Osteoblast (primary cell): Measurements from ENCODE around the gene ANKRD29. TPM values are rescaled to one million over a fixed set of nuclear protein-coding genes. Genes with fewer than 3 reads are reported as not detected.

ENCODE experiments used
- DNase-seq: peaks from one replicate; pipeline ENCODE4 v3.0.0; 2011; ENCODE audit warnings: low spot score, mixed read lengths; ENCODE audit not compliant: insufficient read length; ENCODE audit errors: missing footprints
- H2AFZ ChIP-seq: 2 replicates; pipeline ENCODE4 v1.6.0; 2011; ENCODE audit warnings: mild to moderate bottlenecking, low read length
- H3K27ac ChIP-seq: 2 replicates; pipeline ENCODE4 v1.5.1; 2011; ENCODE audit warnings: mild to moderate bottlenecking, low read depth, low read length, moderate library complexity
- H3K27me3 ChIP-seq: 2 replicates; pipeline ENCODE4 v1.6.0; 2012; ENCODE audit warnings: mild to moderate bottlenecking, control low read depth, inconsistent platforms, low read length, moderate library complexity; ENCODE audit not compliant: insufficient read depth
- H3K36me3 ChIP-seq: 2 replicates; pipeline ENCODE4 v1.5.1; 2011; ENCODE audit warnings: mild to moderate bottlenecking, low read length, control low read depth, moderate library complexity; ENCODE audit not compliant: insufficient read depth
- H3K4me1 ChIP-seq: 2 replicates; pipeline ENCODE4 v1.5.1; 2011; ENCODE audit warnings: mild to moderate bottlenecking, low read length, control low read depth, moderate library complexity; ENCODE audit not compliant: insufficient read depth
- H3K4me2 ChIP-seq: 2 replicates; pipeline ENCODE4 v1.6.0; 2011; ENCODE audit warnings: mild to moderate bottlenecking, low read length; ENCODE audit not compliant: insufficient read depth
- H3K4me3 ChIP-seq: fragments of 200-600 bp; sonication (generic); 3 replicates; pipeline ENCODE4 v1.5.1; 2012; ENCODE audit warnings: mild to moderate bottlenecking, low read length, inconsistent platforms; ENCODE audit not compliant: insufficient read depth
- H3K79me2 ChIP-seq: 2 replicates; pipeline ENCODE4 v1.6.0; 2012; ENCODE audit warnings: mild to moderate bottlenecking, low read length, control low read depth, inconsistent platforms; ENCODE audit not compliant: insufficient read depth
- H3K9me3 ChIP-seq: 2 replicates; pipeline ENCODE4 v1.5.1; 2011; ENCODE audit warnings: low read depth, low read length, control low read depth
- H4K20me1 ChIP-seq: 2 replicates; pipeline ENCODE4 v1.6.0; 2012; ENCODE audit warnings: mild to moderate bottlenecking, low read length, control low read depth; ENCODE audit not compliant: insufficient read depth
- total RNA-seq: library from RNA; depleted of rRNA; stranded (reverse); fragments of >200 nt; gene quantifications from 2 replicates; pipeline ENCODE4 v1.2.3, GENCODE V29; 2012
- TF ChIP-seq, protein P1 (sequence below): IDR thresholded peaks from 2 replicates; pipeline ENCODE4 v1.5.1; 2011; ENCODE audit warnings: mild to moderate bottlenecking, low read depth, low read length, moderate library complexity; ENCODE audit errors: extremely low read depth

Gene ANKRD29
- total RNA-seq, 1 donor: 9.8 TPM

GRCh38 chr18:23568281-23569138 is 94.2 kb downstream of the ANKRD29 start:
- peaks cover 81% of the 10 kb centered on the region for H3K36me3 ChIP-seq

GRCh38 chr18:23567671-23568070 is 95.0 kb downstream of the ANKRD29 start:
- Histone ChIP-seq H3K79me2 (peaks cover 71% of the 10 kb centered on the region), H4K20me1 (peaks cover 4% of the 10 kb centered on the region), H3K27ac (no peak overlapping the region), H3K36me3 (peaks cover 78% of the 10 kb centered on the region), H2AFZ (no peak overlapping the region), H3K4me1 (peaks cover 5% of the 10 kb centered on the region), H3K4me2 (no peak overlapping the region), H3K9me3 (no peaks in the 10 kb centered on the region), H3K4me3 (no peak overlapping the region), H3K27me3 (no peaks in the 10 kb centered on the region)
- TF ChIP-seq, protein P1, sequence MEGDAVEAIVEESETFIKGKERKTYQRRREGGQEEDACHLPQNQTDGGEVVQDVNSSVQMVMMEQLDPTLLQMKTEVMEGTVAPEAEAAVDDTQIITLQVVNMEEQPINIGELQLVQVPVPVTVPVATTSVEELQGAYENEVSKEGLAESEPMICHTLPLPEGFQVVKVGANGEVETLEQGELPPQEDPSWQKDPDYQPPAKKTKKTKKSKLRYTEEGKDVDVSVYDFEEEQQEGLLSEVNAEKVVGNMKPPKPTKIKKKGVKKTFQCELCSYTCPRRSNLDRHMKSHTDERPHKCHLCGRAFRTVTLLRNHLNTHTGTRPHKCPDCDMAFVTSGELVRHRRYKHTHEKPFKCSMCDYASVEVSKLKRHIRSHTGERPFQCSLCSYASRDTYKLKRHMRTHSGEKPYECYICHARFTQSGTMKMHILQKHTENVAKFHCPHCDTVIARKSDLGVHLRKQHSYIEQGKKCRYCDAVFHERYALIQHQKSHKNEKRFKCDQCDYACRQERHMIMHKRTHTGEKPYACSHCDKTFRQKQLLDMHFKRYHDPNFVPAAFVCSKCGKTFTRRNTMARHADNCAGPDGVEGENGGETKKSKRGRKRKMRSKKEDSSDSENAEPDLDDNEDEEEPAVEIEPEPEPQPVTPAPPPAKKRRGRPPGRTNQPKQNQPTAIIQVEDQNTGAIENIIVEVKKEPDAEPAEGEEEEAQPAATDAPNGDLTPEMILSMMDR: no peak
- DNase-seq: no peak

More at GRCh38 chr18:23568281-23569138, 94.2 kb downstream of the ANKRD29 start:
- no peak for DNase-seq
- Histone ChIP-seq H3K27ac (no peak overlapping the region), H3K27me3 (no peaks in the 10 kb centered on the region), H3K4me3 (no peak overlapping the region), H3K79me2 (peaks cover 75% of the 10 kb centered on the region), H3K4me2 (no peak overlapping the region), H2AFZ (no peak overlapping the region), H3K9me3 (no peaks in the 10 kb centered on the region), H3K4me1 (peaks cover 8% of the 10 kb centered on the region), H4K20me1 (peaks cover 4% of the 10 kb centered on the region)
- TF ChIP-seq, protein P1: no peak

DNA sequence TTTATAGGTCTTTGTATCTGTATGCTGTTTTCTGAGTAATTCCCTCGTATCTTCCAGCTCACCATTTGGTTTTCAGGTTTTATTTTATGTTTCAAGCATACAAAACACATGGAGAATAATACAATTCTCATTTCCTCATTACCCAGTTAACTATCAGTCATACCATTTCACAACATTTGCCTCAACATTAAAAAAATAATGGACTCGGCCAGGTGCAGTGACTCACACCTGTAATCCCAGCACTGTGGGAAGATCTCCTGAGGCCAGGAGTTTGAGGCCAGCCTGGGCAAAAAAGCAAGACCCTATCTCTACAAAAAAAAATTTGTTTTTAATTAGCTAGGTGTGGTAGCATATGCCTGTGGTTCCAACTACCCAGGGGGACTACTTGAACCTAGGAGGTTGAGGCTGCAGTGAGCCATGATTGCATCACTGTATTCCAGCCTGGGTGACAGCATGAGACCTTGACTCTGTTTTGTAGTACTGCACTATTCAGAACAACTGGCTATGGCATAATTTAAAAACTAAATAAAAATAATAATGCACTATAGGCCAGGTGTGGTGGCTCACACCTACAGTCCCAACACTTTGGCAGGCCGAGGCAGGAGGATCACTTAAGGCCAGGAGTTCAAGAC is 96.7 kb downstream of the ANKRD29 start:
- peaks cover 72% of the 10 kb centered on the region for H3K36me3 ChIP-seq
- no peaks in the 10 kb centered on the region for H4K20me1 ChIP-seq

More for the DNA sequence above, 96.7 kb downstream of the ANKRD29 start:
- Histone ChIP-seq H3K9me3 (no peaks in the 10 kb centered on the region), H3K4me1 (peaks cover 5% of the 10 kb centered on the region), H3K4me2 (no peak overlapping the region), H3K27me3 (no peaks in the 10 kb centered on the region), H3K27ac (no peak overlapping the region), H3K79me2 (peaks cover 61% of the 10 kb centered on the region), H3K4me3 (no peak overlapping the region), H2AFZ (no peak overlapping the region)
- no peak for DNase-seq
- TF ChIP-seq, protein P1: no peak
